CD1c-positive myeloid dendritic cell (primary cell): ENCODE data around the gene ADIPOR1.
"Not testable (repeated sequence)": the region's sequence is repeated elsewhere in the genome, so short reads cannot be mapped to it uniquely, and the experiment has no call there.

Source experiments
- DNase-seq: peaks from one replicate; pipeline ENCODE4 v3.0.0-alpha.2; 2016; ENCODE audit errors: extremely low spot score

Gene ADIPOR1

DNA sequence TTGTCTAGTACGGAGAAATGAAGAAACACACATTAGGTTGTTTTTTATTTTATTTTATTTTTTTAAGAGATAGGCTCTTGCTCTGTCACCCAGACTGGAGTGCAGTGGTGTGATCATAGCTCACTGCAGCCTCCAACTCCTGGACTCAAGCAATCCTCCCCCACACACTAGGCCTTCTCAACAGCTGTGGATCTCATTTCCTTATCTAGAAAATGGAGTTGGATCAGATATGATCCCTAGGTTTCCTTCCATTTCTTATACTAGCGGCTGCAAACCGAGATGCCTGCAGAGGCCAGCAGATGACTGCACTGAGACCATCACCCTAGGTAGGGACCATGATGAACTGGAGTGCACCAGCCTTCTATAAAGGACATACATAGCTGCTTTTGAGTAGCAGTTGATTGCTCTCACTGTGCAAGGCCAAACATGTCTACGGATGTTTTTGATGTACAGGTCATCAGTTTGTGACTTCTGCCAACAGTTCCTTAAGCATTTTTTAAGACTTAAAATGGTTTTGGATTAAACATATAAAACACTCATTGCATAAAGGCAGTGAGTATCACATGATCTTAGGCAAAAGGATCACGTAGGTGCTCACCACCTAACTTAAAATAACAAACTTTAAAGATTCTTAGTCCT lies 19.7 kb downstream of the ADIPOR1 start:
- no peak for DNase-seq

DNA sequence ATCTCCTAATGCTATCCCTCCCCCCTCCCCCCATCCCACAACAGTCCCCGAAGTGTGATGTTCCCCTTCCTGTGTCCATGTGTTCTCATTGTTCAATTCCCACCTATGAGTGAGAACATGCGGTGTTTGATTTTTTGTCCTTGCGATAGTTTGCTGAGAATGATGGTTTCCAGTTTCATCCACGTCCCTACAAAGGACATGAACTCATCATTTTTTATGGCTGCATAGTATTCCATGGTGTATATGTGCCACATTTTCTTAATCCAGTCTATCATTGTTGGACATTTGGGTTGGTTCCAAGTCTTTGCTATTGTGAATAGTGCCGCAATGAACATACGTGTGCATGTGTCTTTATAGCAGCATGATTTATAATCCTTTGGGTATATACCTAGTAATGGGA lies 21.7 kb downstream of the ADIPOR1 start:
- not testable (repeated sequence) for DNase-seq

DNA sequence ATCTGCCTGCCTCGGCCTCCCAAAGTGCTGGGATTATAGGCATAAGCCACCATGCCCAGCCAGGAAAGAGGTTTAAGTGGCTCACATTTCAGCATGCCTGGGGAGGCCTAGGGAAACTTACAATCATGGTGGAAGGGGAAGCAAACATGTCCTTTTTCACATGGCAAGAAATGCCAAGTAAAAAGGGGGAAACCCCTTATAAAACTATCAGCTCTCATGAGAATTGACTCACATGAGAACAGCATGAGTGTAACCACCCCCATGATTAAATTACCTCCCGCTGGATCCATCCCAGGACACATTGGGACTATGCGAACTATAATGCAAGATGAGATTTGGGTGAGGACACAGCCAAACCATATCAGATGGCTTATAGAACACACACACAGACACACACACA lies 22.3 kb downstream of the ADIPOR1 start:
- DNase-seq: no peak

DNA sequence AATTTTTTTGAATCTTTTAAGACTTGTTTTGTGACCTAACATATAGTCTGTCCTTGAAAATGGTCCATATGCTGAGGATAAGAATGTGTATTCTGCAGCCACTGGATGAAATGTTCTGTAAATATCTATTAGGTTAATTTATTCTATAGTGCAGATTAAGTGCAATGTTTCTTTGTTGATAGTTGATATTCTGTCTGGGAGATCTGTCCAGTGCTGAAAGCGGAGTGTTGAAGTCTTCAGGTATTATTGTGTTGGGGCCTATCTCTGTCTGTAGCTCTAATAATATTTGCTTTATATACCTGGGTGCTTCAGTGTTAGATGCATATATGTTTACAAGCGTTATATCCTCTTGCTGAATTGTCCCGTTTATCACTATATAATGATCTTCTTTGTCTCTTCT lies 23.4 kb downstream of the ADIPOR1 start:
- DNase-seq: no peak

DNA sequence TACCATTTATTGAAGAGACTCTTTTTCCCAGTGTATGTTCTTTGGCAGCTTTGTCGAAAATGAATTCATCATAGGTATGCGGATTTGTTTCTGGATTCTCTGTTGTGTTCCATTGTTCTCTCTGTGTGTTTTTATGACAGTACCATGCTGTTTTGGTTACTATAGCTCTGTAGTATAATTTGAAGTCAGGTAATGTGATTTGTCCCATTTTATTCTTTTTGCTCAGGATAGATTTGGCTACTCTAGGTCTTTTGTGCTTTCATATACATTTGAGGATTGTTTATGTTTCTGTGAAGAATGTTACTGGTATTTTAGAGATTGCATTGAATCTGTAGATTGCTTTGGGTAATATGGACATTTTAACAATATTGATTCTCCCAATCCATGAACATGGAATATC lies 25.6 kb downstream of the ADIPOR1 start:
- no peak for DNase-seq

DNA sequence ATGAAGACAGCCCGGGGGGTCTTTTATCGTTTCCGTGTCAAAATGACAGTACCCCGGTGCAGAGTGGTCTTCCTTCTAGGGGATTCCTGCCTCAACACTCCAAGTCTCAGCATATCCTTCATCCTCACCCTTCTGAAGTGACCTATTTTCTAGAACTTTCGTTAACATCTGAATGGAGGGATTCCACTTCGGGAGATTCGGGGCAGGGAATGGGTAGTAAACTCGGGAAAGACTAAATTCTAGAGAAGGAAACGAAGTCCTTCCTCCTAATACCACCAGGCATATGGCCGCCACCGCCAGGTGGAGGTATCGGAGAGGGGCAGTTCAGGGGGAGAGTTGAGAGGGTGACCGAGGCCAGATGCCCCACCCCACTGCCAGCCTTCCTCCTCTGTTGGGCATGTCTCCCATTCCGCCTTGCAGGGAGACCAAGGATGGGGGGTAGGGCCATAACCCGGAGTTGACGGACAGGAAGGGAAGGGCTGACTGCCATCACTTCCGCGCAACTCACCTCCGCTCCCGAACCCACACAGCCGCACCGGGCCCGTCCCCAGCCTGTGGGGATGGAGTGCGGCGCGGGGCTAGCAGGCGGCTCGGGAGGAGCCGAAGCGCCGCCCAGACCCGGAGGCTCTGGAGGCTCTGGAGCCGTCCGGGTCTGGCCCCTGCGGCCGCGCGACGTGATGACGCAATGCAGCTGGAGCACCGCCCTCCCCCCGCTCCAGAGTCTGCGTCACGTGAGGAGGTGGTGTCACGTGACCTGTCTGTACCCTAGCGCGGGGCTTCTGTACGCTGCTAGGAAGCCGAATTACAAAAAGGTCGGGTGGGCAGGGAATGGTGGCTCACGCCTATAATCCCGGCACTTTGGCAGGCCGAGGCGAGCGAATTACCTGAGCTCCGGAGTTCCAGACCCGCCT lies 31.3 kb downstream of the ADIPOR1 start, which contains the start of gene KLHL12:
Gene KLHL12, minus strand, starts transcription at position 654 of the 911 bp plus-strand sequence. CDS start 2,072 bp downstream, outside the sequence.
- DNase-seq: peak; percentile 98

DNA sequence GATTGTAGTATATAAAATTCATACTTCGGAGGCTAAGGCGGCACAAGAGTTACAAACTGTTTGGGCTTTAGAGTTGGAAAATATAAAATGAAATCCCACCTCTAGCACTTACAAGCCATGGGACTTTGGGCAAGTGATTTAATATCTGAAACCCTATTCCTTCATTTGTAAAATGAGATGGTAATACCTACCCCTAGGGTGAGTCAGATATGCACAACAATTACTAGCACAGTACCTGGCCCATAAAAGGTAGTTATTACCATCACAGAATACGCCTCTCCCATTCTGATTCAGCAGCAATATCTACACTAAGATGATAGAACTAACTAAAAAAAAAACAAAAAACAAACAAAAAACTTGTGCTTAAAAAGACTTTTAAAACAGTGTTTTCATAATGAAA lies 34.6 kb downstream of the ADIPOR1 start:
- DNase-seq: no peak

DNA sequence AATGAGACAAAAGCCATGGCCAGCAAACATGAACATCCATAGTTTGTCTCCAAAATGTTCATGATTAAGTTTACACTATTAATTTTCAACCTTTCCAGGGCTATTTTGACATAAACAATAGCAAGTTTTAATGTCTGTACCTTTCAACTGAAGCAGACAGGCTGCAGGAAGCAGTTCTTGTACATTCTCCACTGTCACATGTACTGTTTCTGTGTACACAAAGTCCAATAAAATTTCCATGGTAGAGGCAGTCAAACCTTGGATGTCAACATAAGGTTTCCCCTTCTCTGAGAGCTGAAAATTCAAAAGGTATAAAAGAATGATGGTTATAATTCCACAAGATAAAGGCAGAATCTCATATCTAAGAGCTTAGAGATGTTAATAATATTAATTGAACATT lies 38.5 kb downstream of the ADIPOR1 start:
- DNase-seq: no peak

DNA sequence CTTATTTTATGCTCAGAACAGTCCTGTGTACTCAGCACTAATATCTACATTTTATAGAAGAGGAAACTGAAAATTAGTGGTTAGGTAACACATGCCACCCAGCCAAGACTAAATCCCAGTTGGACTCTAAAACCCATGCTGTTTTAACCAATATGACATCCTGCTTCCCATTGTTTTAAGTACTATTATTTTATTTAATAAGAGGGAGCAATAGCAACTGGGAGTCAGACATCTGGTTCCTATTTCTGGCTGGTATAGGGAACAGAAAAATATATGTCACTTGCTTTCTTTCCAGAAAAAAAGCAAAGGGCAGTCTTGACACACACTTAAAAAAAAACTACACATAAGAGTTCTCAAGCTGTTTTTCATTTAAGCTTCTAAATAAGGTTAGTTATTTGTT lies 43.0 kb downstream of the ADIPOR1 start:
- no peak for DNase-seq

DNA sequence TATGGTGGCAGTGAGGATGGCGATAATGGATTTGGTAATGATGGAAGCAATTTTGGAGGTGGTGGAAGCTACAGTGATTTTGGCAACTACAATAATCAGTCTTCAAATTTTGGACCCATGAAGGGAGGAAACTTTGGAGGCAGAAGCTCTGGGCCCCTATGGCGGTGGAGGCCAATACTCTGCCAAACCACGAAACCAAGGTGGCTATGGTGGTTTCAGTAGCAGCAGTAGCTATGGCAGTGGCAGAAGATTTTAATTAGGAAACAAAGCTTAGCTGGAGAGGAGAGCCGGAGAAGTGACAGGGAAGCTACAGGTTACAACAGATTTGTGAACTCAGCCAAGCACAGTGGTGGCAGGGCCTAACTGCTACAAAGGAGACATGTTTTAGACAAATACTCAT lies 45.6 kb downstream of the ADIPOR1 start:
- not testable (repeated sequence) for DNase-seq

DNA sequence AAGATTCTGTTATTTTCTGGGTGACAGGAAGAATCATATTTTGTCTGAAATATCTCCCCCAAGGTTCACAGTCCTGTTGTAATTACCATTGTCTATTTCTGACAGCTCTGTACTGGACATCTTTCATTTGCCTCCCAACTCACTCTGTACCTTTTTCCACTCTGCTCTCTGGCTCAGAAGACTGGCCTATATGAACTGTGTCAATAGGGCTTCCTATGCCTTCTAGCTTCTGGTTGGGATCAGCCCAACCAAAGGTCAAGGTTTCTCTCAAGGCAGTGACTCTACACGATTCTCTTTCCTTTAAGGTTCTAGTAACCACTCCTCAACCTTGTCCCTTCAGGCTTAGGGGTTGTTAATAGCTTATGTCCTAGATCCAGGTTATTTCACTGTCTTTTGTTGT lies 48.6 kb downstream of the ADIPOR1 start:
- no peak for DNase-seq

DNA sequence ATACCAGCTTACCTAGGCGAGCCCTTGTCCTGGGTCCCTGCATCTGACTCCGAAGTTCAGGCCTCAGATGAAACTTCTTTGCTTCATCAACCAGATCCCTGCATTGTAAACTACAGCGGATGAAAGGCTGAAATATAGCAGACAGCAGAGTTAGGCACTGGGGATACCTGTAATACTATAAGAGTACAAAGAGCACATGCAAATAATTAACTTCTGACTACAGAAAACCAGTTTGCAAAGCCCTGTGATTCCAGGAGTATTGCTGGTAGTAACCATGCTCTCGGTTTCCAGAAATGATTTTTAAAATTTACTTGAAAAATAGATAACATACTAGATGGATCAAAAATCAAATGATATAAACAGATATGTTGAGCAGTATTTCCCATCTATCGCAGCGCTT lies 49.1 kb downstream of the ADIPOR1 start:
- DNase-seq: no peak

DNA sequence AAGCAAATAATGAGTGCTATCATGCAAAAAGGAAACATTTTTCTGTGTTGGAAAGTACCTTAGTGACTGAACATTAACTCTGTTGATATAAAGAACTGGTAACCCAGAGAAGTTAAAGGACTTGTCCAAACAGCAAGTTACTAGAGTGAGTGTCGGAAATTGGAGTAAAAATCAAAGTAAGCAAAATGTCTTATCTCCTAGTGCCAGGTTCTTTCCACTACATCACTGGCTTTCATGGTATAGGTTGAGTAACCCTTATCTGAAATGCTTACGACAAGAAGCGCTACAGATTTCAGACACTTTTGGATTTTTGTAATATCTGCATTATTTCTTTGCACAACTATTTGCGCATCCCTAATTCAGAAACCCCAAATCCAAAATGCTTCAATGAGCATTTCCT lies 52.8 kb downstream of the ADIPOR1 start:
- no peak for DNase-seq

DNA sequence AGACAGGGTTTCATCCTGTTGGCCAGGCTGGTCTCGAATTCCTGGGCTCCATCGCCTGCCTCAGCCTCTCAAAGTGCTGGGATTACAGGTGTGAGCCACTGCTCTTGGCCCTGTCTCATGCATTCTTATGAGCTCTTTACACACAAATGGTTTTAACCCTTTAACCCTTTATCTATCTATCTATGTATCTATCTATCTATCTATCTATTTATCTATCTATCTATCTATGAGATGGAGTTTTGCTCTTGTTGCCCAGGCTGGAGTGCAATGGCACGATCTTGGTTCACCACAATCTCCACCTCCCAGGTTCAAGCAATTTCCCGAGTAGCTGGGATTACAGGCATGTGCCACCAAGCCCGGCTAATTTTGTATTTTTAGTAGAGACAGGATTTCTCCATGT lies 54.3 kb downstream of the ADIPOR1 start:
- not testable (repeated sequence) for DNase-seq

DNA sequence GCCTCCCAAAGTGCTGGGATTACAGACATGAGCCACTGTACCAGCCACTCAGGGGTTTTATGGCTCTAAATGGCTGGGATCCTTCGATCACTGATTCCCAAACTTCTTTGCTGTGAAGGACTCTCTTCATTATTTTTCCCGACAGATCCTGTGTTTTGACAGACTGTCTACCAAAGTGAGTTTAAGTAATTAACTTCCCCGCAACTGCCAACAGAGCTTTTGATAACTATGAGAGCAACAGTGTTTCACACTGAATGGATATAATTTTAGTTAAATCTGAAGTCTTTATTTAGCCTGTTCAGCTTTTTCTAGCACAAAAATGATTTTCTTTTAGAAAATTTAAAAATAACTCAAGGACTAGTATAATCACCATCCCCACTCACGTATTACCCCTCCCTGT lies 56.6 kb downstream of the ADIPOR1 start:
- DNase-seq: no peak

DNA sequence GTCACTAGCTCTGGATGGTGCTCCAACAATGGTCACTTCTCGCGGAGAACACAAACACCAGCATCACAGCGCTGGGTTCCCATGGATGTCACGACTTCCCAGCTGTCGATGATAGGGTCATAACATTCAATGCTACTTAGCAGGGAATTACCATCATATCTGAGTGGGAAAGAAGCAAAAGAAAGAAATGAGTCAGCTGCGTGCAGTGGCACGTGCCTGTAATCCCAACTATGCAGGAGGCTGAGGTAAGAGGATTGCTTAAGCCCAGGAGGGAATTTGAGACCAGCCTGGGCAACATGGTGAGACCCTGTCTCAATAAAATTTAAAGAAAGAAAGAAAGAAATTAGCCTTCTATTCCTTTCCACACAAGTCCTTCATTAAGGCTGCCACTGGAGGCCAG lies 65.6 kb downstream of the ADIPOR1 start:
- DNase-seq: no peak
